ENCODE measurements around the gene CEMIP2. TPM values are rescaled to one million over a fixed set of nuclear protein-coding genes. Genes with fewer than 3 reads are reported as not detected.

Gene CEMIP2
- total and polyA plus RNA-seq, 2 of the 13 experiments (the other 11 are each of a cell fraction or from before 2014, with no cell fraction given): 94.3 to 128 TPM

GRCh38 chr9:71680189-71680980 is 87.9 kb downstream of the CEMIP2 start (continued):
- TF ChIP-seq, protein P1, sequence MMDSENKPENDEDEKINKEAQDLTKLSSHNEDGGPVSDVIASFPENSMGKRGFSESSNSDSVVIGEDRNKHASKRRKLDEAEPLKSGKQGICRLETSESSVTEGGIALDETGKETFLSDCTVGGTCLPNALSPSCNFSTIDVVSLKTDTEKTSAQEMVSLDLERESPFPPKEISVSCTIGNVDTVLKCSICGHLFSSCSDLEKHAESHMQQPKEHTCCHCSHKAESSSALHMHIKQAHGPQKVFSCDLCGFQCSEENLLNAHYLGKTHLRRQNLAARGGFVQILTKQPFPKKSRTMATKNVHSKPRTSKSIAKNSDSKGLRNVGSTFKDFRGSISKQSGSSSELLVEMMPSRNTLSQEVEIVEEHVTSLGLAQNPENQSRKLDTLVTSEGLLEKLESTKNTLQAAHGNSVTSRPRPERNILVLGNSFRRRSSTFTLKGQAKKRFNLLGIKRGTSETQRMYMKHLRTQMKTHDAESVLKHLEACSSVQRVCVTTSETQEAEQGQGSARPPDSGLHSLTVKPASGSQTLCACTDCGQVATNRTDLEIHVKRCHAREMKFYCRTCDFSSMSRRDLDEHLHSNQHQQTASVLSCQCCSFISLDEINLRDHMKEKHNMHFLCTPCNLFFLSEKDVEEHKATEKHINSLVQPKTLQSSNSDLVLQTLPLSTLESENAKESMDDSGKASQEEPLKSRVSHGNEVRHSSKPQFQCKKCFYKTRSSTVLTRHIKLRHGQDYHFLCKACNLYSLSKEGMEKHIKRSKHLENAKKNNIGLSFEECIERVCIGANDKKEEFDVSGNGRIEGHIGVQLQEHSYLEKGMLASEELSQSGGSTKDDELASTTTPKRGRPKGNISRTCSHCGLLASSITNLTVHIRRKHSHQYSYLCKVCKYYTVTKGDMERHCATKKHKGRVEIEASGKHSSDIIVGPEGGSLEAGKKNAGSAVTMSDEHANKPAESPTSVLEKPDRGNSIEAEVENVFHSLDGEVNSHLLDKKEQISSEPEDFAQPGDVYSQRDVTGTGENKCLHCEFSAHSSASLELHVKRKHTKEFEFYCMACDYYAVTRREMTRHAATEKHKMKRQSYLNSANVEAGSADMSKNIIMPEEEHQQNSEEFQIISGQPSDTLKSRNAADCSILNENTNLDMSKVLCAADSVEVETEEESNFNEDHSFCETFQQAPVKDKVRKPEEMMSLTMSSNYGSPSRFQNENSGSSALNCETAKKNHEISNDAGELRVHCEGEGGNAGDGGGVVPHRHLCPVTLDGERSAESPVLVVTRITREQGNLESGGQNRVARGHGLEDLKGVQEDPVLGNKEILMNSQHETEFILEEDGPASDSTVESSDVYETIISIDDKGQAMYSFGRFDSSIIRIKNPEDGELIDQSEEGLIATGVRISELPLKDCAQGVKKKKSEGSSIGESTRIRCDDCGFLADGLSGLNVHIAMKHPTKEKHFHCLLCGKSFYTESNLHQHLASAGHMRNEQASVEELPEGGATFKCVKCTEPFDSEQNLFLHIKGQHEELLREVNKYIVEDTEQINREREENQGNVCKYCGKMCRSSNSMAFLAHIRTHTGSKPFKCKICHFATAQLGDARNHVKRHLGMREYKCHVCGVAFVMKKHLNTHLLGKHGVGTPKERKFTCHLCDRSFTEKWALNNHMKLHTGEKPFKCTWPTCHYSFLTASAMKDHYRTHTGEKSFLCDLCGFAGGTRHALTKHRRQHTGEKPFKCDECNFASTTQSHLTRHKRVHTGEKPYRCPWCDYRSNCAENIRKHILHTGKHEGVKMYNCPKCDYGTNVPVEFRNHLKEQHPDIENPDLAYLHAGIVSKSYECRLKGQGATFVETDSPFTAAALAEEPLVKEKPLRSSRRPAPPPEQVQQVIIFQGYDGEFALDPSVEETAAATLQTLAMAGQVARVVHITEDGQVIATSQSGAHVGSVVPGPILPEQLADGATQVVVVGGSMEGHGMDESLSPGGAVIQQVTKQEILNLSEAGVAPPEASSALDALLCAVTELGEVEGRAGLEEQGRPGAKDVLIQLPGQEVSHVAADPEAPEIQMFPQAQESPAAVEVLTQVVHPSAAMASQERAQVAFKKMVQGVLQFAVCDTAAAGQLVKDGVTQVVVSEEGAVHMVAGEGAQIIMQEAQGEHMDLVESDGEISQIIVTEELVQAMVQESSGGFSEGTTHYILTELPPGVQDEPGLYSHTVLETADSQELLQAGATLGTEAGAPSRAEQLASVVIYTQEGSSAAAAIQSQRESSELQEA (CRISPR knock-in tag; IDR thresholded peaks at IDR 0.05; ENCODE audit: not compliant biosample characterization): no peak
- TF ChIP-seq EED (CRISPR knock-in tag; IDR thresholded peaks at IDR 0.05): no peak
- TF ChIP-seq RXRB (CRISPR knock-in tag; IDR thresholded peaks at IDR 0.05; ENCODE audit: borderline replicate concordance): peak; percentile 60; the same call in 1 of the 2 replicates
- TF ChIP-seq, protein P2, sequence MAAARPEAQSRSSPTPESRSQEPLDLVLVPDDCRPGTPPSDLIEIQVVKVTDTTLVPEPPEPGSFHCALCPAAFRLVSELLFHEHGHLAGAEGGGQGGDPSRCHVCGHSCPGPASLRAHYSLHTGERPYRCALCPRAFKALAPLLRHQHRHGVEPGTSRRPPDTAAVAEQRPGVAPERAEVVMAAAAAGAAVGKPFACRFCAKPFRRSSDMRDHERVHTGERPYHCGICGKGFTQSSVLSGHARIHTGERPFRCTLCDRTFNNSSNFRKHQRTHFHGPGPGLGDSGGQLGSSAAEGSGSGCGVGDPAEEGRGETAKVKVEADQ (CRISPR knock-in tag; IDR thresholded peaks at IDR 0.05; ENCODE audit: borderline replicate concordance): no peak
- no peak for TF ChIP-seq ZNF572 (CRISPR knock-in tag; IDR thresholded peaks at IDR 0.05)
- TF ChIP-seq SIN3B (IDR thresholded peaks at IDR 0.05; ENCODE audit: low read length): no peak
- no peak for TF ChIP-seq ZNF10 (CRISPR knock-in tag; IDR thresholded peaks at IDR 0.05; ENCODE audit: borderline replicate concordance, low read depth)
- no peak for TF ChIP-seq CREB1 (IDR thresholded peaks at IDR 0.05)
- TF ChIP-seq CREB1 (CRISPR knock-in tag; IDR thresholded peaks at IDR 0.05): 0 out of 2 replicates have a peak, but pooled peaks have one; percentile 41
- no peak for TF ChIP-seq BRD4 (CRISPR knock-in tag; IDR thresholded peaks at IDR 0.05)
- TF ChIP-seq ZNF737 (CRISPR knock-in tag; IDR thresholded peaks at IDR 0.05; ENCODE audit: borderline replicate concordance): no peak
- TF ChIP-seq SALL2 (CRISPR knock-in tag; IDR thresholded peaks at IDR 0.05): no peak
- TF ChIP-seq ZMYM2 (CRISPR knock-in tag; IDR thresholded peaks at IDR 0.05): no peak
- no peak for TF ChIP-seq ZBTB7A (CRISPR knock-in tag; IDR thresholded peaks at IDR 0.05)
- TF ChIP-seq FOXM1 (CRISPR knock-in tag; IDR thresholded peaks at IDR 0.05): no peak
- TF ChIP-seq, protein P3, sequence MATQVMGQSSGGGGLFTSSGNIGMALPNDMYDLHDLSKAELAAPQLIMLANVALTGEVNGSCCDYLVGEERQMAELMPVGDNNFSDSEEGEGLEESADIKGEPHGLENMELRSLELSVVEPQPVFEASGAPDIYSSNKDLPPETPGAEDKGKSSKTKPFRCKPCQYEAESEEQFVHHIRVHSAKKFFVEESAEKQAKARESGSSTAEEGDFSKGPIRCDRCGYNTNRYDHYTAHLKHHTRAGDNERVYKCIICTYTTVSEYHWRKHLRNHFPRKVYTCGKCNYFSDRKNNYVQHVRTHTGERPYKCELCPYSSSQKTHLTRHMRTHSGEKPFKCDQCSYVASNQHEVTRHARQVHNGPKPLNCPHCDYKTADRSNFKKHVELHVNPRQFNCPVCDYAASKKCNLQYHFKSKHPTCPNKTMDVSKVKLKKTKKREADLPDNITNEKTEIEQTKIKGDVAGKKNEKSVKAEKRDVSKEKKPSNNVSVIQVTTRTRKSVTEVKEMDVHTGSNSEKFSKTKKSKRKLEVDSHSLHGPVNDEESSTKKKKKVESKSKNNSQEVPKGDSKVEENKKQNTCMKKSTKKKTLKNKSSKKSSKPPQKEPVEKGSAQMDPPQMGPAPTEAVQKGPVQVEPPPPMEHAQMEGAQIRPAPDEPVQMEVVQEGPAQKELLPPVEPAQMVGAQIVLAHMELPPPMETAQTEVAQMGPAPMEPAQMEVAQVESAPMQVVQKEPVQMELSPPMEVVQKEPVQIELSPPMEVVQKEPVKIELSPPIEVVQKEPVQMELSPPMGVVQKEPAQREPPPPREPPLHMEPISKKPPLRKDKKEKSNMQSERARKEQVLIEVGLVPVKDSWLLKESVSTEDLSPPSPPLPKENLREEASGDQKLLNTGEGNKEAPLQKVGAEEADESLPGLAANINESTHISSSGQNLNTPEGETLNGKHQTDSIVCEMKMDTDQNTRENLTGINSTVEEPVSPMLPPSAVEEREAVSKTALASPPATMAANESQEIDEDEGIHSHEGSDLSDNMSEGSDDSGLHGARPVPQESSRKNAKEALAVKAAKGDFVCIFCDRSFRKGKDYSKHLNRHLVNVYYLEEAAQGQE (IDR thresholded peaks at IDR 0.05; ENCODE audit: borderline replicate concordance in 1 of 2, low read depth in 1 of 2, low read length in 2 of 2): no peak
- TF ChIP-seq MXD4 (CRISPR knock-in tag; IDR thresholded peaks at IDR 0.05): peak; percentile 57; the same call in 1 of the 2 replicates
